NOMO-1 (cell line): ENCODE data around the gene DOCK1.

Experiments used
- DNase-seq, 2 experiments: peaks; one replicate each; lab custom pipeline; 2025; ENCODE audit not compliant: unreplicated experiment in 2 of 2; lab: John Stamatoyannopoulos, UW

The DOCK1 gene

DNA sequence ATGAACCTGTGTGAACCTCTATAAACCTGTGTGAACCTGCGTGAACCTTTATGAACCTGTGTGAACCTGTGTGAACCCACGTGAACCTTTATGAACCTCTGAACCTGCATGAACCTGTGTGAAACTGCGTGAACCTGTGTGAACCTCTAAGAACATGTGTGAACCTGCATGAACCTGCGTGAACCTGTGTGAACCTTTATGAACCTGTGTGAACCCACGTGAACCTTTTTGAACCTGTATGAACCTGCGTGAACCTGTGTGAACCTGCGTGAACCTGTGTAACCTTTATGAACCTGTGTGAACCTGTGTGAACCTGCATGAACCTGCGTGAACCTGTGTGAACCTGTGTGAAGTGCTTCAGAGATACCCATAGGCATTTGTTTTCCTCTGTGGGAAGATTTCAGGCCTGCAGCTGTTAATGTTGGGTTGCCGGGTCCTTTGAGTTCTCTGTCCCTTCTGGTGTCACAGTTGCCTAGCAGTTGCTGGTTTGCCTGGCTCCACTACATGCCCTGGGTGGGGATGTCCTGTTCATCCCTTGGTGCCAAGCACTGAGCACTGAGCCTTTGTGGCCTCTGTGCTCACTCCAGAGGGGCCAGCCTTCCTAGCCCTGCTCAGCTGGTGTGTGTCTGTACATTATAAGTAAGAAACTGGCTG lies 97.9 kb downstream of the DOCK1 start:
- DNase-seq = no peak

DNA sequence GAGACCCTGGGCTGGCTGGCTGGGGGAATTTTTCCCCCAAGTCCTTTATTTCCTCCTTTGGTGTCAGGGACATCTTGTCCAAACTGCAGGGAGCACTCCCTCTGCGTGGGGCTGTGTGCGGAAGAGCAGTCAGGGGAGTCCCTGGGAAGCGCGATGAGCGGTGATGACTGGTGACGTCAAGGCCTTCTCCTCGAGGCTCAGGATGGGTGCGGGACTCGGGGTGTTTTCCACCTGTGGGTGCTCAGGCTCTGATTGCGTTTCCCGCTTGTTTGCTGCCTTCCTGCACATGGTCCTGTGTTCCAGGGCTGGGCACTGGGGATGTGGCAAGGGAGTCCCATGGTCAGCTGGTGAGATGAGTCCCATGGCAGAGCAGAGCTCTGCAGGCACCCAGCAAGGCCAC lies 101.2 kb downstream of the DOCK1 start:
- DNase-seq = no peak

GRCh38 chr10:127009366-127009765 lies 104.1 kb downstream of the DOCK1 start:
- no peak for DNase-seq

DNA sequence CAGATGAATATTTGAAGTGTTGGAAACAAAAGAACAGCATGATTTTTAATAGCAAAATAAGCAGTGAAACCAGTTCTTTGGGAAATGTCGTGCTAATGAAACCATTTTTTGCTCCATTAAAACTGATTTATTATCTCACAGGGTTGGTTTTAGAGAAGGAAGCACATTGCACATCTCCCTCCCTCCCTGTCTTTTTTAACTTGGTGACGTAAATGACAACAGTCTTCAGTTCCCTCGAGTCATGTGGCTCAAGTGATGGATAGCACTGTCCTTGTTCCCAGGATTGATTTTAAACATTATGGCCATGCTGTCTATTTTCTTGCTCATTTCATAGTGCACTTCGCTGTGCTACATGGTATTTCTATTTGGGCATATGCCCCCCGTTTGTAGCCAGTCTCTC lies 105.9 kb downstream of the DOCK1 start:
- no peak for DNase-seq

DNA sequence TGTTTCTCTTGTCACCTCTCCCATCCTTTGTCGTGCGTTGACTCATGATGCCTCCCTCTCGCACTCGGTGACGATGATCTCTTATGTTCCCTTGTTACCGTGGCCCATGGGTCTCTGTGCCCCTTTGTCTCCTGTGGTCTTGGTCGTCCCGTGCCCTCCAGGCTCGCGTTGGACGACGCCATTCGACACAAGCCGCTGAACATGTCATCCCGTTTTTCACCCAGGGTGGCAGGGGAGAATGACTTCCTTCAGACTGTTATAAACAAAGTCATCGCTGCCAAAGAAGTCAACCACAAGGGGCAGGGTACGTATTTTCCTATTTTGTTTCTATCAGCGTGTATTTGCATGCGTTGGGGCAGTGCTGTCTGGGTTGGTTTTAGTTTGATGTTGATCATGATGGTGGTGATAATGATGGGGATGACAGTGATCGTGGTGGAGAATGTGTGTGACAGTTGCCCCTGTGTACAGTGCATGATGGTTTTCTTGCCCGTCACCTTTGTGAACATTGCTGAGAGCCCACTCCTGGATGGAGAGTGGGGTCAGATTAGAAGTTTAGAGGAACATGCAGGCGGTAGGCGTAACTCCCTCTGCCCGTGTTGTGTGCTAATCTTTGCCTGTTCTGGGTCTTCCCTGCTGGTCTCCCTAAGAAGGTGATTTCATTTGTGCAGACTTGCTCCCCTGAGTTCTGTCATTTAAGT lies 107.0 kb downstream of the DOCK1 start:
- no peak for DNase-seq

GRCh38 chr10:127012769-127013152 lies 107.5 kb downstream of the DOCK1 start:
- no peak for DNase-seq

- no peak for DNase-seq
Observed at GRCh38 chr10:127013211-127013656, 108.0 kb downstream of the DOCK1 start.

GRCh38 chr10:127013691-127014473 lies 108.7 kb downstream of the DOCK1 start:
- no peak for DNase-seq

DNA sequence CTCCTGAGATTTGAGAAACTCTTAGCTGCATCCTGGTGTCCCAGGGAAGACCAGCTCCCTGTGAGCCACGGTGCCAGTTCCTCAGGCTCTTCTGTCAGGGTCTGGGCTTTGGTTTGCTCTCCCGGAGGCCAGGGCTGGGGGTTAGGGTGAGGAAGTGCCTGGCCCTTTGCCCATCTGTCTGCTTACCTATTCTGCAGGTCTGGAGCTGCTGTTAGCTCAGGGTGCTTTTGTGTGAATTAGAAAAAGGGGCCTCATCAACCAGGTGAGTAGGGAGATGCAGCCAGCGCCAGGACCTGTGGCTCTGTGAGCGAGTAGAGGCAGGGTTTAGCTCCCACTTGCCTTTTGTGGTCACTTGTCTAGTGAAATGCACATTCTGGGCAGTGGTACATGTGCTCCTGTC lies 109.4 kb downstream of the DOCK1 start:
- DNase-seq = no peak

GRCh38 chr10:127015373-127015772 lies 110.1 kb downstream of the DOCK1 start:
- DNase-seq = no peak

DNA sequence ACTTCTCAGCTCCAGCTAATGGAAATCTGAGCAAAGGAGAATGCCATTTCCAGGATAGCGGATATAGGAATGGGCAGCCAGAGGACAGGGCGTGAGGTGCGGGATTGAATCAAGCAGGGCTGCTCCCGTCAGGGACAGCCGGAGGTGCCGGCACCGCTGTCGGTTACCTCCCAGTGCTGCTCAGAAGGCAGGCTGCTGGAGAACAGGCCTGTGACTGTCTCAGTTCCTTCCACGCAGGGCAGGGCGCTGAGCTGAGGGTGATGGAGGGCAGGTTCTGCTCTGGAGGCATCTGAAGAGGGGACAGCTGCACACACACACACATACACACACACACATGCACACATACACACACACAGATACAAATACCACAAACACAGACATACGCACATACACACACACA lies 111.1 kb downstream of the DOCK1 start:
- no peak for DNase-seq

- no peak for DNase-seq
Observed at GRCh38 chr10:127017541-127018297, 112.5 kb downstream of the DOCK1 start.

- no peak for DNase-seq
Observed at GRCh38 chr10:127018298-127018650, 113.0 kb downstream of the DOCK1 start.

DNA sequence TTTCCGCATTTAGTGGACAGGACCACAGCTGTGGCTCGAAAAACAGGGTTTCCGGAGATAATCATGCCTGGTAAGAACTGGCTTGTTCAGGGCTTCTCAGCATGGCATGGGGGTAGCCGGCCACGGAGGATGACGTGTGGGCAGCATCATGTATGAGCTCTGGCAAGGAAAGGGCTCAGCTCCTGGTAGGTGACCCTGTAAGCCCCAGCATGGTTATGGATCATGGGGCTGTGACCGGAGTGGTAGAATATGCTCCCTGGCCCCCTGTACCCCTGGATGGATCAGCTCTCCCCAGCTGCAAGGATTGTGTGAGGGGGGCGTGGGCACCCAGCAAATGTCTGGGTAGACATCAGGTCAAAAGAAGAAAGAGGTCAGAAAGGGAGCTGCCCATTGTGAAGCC lies 113.5 kb downstream of the DOCK1 start:
- no peak for DNase-seq

- no peak for DNase-seq
Observed at GRCh38 chr10:127020260-127020659, 115.0 kb downstream of the DOCK1 start.

- DNase-seq = no peak
Observed at GRCh38 chr10:127021801-127022200, 116.6 kb downstream of the DOCK1 start.

DNA sequence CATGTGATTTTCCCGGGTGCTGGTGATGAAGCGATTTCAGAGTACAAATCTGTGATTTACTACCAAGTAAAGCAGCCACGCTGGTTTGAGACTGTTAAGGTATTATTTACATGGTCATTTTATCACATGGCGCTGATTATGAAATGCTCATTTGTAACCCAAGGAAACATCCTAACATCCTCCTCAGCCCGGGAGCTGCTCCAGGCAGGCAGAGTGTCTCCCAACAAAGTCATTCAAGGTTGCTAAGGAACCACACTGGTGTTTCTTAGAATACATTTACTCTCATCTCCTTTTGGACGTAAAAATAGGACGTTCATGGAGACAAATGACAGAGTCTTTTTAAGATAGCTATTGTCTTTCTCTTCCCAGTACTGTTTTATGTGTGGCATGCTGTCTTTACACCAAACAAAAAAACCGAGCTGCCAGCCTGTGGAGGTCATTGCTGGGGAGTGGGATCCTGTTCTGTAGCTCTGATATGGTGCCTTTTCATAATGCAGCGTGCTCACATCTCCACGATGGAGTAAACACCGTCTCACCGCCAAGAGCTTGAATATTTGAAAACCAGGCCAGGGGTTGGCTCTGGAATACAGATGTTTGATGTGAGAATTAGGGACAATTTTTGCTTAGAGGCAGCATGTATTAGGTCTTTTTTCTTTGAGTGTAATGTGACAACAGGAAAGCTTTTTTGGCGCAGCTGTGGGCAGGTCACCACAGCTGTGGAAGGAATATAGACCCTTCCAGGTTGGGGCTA lies 119.6 kb downstream of the DOCK1 start:
- no peak for DNase-seq

- DNase-seq = no peak
Observed at GRCh38 chr10:127027786-127028185, 122.6 kb downstream of the DOCK1 start.

DNA sequence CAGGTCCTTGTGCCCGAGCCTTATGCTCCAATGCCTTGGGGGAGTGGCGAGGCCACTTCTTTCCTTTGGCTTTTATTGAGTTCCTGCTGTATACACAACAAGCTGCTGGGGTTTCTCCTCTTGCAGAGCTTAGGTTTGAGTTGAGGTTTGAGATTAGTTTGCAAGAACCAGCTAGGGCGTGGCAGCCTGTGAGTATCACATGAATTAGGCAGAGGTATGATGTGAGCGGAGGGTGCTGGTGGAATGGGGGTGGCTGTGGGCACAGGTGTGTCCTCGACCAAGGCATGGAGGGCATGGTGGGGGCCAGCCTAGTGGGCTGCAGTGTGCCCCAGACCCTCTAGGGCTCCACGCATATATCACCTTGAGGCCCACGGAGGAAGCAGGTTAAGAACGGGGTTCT lies 123.3 kb downstream of the DOCK1 start:
- no peak for DNase-seq

GRCh38 chr10:127029061-127029460 lies 123.8 kb downstream of the DOCK1 start:
- DNase-seq = no peak
